NCI-H2196 (cell line): Measurements from ENCODE around the gene VCL.
"Not testable (repeated sequence)": the region's sequence is repeated elsewhere in the genome, so short reads cannot be mapped to it uniquely, and the experiment has no call there.

ENCODE experiments used
- DNase-seq: peaks from one replicate; lab custom pipeline; 2025; ENCODE audit not compliant: unreplicated experiment; lab: John Stamatoyannopoulos, UW

The VCL gene

DNA sequence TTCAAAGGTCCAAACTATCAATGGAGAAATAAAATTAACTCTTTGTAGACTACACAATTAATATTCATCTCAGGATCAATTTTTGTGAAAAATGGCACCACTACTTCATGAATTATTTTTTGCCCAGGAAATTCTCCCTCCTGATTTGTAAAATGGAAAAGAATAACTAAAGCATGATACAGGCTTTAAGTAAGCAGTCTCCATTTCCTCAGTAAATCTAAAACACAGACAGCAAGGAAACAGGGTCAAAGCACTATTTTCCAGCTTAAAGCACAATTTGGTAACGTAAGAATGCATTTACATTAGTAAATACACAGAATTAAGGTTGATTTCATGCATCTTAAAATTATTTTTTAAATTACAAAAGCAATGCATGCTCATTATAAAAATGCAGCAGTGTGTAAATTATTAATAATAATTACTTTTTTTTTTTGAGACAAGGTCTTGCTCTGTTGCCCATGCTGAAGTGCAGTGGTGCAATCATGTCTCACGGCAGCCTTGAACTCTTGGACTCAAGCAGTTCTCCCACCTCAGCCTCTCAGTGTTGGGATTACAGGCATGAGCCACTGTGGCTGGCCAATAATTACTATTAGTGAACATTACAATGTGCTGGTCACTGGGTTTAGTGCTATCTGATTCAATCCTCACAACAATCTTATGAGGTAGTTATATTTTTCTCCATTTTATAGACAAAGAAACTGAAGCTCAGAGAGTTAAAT, 26.1 kb upstream of the VCL start:
- no peak for DNase-seq

DNA sequence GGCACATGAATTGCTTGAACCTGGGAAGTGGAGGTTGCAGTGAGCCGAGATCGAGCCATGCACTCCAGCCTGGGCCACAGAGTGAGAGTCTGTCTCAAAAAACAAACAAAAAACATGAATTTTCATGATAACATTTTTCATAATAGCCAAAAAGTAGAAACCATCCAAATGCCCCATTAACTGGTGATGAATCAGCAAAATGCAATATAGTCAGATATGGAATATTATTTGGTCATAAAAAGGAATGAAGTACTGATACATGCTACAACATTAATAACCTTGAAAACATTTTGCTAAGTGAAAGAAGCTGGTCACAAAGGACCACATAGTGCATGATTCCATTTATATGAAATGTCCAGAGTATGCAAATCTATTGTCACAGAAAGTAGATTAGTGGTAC, 24.5 kb upstream of the VCL start:
- no peak for DNase-seq

DNA sequence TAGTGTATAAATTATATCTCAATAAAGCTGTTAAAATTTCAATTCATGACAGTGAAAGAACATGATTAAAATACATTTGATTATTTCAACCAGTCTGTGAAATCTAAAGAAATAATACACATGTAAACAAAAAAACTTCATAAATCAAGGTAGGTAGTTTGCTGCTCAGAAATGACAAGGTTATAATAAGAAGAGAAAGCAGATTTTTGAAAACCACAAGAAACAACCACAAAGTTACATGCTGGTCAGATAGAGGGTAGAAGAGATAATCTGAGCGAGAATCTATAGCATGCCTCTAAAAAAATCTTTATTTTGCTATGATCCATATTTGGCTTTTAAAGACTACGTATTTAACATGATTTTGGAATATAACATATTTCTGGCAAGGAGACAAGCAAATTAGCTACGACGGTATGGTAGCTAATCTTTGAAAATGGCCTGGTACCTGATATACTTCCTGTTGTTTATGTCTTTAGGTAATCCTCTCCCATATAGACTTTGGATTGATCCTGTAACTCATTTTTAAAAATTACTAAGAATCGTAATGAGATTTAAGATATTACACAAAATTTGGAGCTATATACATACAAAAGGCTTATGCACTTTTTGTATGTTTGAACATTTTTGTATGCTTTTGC, 23.5 kb upstream of the VCL start:
- DNase-seq = no peak

DNA sequence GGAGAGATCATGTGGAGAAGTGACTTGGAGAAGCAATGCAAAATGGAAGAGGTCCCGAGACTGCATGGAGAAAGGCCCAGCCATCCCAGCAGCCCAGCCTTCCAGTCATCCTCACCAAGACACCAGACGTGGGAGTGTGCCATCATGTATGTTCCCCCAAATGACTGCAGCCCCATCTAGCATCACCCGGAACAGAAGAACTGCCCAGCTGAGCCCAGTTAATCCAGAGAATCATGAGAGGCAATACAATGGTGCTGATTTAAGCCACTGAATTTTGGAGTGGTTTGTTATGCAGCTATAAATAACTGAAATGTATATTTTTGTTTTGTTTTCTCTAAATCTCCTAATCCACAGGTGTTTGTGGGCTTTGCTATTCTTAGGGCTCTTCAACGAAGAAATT, 22.5 kb upstream of the VCL start:
- DNase-seq = no peak

DNA sequence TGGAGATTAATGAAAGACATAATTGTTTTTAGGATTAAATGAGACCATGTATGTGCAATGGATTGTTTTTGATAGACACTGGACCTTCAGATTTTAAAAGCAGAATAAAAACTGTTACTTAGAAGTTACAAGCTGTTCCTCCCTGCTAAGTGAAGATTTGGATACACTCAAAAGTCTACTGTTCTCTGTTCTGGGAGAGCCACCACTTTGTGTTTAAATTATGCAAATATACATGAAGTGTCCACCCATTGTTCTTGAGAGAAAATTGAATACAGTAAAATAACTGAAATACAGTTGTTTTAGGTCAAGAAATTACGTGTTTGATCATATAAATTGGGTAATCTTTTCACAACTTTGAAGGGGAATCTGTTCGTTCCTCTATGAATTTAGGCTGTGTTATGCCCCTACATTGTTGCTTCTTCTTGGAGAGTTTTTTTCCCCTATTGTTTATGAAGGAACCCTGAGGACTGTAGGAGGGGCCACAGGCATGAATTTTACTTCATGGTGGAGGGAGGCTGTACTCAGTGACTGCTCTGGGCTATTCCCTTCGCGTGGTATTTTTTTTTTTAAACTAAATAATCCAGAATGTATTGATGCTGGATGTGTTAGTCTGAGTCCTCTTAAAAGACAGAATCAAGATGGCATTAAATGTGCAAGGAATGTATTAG, 18.6 kb upstream of the VCL start:
- DNase-seq = no peak

DNA sequence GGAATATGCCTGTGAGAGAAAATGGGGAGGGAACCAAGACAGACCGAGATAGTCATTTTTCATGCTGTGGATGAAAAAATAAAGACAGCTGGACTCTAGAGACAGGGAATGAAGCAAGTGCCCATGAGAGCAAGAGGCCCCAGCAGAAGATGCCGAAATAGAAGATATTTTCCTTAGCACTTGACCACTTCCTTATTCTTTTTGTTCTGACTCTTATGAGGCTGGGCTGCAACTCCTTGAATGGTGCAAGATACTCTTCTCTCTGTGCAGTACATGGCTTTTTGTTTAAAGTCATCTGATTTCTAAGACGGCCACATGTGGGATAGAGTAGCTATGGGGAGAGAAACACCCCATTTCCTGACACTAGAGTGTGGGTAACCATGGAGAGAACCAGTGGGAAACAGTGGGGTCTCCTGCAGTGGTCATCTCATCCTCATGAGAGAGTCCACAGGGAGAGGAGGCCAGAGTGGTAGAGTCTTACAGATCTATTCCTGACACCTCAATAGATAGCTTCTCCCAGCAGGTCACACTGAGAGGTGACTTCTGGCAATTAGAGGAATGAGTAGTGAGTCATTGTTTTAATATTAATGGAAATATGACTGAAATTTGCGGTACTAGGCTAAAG, 18.0 kb upstream of the VCL start:
- no peak for DNase-seq

DNA sequence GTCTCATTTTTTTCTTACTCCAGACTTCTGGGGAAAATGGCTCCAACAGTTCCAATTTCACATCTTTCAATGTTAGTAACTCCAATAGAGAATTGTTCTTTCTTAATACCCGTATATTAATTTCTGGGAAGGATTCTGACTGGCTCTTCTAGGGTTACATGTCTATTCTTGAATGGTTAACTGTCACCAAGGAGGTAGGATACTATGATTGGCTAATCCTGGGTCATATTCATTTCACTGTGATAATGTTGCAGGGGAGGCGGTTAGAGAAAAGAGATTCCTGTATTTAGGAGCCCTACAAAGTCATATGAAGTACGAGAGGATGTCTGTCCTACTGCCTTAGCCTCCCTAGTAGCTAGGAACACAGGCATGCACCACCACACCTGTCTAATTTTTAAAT, 16.1 kb upstream of the VCL start:
- no peak for DNase-seq

DNA sequence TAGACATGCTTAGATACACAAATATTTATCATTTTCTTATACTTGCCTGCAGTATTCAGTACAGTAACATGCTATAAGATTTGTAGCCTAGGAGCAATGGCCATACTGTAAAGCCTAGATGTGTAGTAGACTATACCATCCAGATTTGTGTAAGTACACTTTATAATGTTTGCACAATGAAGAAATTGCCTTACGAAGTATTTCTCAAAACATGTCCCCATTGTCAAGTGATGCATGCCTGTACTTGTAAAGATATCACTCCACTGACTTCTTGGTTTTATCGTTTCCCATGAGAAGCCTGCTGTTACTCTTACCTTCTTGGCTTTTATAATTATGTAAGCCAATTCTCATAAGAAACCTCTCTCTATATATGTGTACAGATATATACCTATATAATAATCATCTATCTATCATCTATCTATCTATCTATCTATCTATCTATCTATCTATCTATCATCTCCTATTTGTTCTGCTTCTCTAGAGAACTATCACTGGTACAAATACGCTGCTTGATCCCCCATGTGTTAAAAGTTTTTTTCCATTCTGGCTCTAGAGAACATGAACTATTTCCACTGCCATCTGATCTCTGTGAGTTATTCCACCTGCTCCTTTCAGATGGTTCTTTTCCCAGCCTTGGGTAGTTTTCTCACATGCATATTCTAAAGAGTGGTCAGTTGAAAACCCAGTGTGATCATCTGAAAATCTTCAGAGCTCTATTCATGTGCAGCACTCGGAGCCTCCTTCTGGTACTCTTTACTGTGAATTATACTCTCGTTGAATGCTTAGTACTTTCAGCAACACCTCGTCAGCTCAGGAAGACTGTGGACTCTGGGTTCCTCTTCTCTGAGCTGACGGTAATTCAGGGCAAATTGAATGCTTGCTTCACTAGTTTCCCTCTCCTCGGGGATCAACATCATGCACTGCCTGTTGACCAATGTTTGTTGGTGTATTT, 14.5 kb upstream of the VCL start:
- DNase-seq = no peak

DNA sequence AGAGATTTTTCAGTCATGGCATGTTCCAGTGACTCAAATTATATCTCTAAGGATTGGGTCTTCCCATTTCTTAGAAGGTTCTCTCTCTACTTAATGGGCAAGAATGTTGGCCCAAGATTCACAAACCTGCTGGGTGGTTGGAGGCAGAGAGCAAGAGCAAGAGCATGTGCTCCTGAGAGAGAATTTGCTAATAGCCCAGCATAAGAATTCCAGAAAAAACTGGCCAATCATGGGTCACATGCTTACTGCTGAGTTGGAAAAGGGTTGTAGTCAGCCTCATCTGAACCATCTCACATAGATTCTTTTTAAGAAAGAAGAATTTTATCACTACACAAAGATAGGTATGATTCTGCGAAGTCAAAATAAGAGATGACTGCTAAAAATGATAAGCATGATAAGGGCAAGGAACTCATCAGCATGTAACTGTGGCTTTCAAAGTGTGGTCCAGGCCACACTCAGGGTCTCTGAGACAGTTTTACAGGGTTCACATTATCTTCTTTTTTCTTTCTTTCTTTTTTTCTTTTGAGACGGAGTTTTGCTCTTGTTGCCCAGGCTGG, 8.2 kb upstream of the VCL start:
- no peak for DNase-seq

DNA sequence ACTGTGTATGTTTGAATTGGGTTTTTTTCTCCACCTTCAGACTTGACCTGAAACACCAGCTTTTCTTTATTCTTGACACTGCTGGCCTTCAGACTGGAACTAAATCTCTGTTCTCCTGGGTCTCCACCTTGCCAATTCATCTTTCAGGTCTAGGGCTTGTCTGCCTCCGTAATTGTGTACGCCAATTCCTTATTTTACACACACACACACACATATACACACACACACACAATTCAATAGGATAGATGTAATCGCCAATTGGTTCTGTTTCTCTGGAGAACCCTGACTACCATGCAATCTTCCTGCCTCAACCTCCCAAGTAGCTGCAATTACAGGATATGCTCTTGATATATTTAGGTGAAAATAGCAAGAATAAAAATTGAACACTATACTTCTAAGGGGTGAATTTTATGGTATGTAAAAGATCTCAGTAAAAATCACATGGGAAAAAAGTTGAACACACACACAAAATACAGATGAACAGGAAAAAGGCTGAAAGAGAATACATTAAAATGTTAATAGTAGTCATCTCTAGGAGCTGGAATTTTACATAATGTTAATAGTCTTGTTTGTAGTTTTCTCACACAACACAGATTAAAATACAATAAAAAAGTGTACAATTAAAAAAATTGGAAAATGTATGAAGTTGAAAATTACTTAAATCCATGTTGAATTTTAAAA, 6.6 kb upstream of the VCL start:
- DNase-seq = no peak

DNA sequence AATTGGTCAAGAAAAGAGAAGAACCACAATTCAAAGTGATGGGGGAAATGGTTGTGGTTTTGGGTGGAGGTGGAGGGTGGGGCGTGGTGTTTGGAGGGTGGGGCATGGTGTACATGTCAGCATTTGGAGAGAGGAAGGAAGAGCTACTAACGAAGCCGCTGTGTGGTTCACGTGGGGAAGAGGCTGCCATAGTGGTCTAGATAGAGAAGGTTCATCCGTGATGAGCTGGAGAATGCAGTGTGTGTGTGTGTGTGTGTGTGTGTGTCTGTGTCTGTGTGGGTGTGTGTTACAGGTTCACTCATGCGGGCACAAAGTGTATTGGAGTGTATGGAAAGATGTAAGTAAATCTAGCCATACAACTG, 6.1 kb upstream of the VCL start:
- no peak for DNase-seq

DNA sequence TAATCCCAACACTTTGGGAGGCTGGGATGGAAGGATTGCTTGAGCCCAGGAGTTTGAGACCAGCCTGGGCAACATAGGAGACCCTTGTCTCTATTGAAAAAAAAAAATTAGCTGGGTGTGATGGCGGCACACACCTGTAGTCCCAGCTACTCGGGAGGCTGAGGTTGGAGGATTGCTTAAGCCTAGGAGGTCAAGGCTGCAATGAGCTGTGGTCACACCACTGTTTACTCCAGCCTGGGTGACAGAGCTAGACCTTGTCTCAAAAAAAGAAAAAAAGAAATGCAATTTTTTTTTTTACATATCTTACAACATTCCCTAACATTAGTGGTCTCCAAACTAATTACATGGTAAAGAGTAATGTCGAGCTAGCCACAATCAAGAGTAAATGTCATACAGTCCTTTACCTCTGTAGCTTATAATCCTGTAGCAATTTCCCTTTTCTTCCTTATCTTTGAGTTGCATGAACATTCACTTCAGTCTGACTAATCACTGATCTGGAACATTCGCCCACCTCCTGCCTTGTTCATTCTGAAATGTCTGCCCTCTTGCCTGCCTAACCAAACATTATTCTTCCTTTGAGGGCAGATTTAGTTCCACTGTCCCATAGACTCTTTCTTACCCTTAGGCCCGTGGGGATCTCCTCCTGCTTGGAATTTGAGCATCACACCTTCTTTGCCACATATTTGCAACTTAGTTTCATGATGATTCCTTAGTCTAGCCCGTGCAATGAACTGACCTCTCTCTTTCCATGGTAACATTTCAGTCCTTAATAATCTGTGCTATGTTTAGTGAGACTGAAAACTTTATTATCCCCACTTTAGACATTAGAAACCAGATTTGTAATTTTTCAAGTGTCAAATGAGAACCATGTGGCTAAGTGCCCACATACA, 4.8 kb upstream of the VCL start:
- no peak for DNase-seq

DNA sequence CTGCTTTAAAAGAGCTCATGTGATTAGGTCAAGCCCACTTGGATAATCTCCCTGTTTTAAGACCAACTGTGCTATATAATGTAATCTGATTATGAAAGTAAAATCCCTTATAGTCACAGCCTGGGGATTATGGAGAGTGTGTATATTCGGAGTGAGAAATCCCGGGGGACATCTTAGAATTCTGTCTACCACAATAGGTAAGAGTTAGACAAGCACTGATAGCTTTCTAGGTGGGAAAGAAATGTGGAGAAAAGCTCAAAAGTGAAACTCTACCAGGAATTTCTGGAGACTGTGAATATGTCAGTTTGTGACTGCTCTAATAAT, 2.9 kb upstream of the VCL start:
- no peak for DNase-seq

DNA sequence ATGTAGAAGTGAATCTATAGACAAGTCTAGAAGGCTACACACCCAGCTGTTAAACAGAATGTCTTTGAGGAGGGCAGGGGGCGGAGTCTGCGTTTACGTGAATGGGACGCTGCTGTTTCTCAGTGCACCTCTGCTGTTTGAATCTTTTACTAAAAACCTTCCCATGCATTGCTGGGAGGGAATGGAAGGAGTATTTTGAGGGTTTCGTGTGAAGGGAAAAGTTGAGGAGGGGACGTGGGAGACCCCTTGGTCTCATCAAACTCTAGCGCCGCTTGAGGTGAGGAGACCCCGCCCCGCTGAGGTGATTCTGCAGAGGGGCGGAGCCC, 492 bp upstream of the VCL start:
- peak; percentile 89 for DNase-seq

DNA sequence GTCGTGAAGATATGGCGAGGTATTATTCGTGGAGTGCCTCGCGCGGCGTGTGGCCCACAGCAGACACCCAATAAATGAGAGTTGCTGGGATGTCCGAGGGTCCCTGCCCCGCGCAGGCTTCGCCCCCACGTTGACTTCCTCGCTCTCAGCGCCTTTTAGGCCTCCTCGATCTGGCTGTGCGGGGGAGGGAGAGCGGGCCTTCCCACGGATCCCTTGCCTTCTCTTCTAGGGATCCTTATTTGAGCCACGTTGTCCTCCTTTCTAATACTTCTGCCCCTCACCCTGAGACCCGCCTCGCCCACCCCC, 660 bp downstream of the VCL start:
- no peak for DNase-seq

DNA sequence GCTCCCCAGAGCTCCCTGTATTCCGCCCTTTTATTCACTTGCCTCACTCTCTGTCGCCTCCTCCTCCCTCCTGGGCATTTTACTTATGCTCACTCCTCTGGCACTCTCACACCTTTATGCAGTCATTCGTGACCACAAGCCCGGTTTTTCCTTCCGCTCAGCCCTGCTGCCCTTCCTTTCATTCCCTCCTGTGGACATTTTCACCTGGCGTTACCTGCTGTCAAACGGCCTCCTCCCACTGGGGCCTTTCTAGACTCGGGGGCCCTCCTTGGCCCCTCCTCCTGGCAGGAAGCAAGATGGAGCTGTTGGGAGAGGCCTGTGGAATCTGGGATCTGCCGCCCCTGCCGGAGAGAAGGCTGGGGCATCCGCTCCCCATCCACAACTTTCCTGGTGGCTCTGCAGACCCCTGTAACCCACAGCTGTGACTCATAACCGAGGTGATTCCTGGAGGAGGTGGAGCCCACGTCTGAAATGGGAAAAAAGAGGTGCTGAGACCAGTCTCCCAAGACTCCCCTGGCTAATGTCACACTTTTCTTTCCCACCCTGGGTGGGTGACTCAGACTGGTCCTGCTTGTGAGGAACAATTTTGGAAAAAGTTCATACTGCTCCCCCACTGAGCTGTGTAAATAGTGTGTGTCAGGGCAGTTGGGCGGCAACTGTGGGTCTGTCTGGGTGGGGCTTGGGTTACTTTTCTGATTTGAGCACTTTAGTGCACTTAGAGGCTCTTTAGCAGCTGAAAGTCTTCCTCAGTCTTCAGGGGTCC, 1.2 kb downstream of the VCL start:
- peak; percentile 31 for DNase-seq

DNA sequence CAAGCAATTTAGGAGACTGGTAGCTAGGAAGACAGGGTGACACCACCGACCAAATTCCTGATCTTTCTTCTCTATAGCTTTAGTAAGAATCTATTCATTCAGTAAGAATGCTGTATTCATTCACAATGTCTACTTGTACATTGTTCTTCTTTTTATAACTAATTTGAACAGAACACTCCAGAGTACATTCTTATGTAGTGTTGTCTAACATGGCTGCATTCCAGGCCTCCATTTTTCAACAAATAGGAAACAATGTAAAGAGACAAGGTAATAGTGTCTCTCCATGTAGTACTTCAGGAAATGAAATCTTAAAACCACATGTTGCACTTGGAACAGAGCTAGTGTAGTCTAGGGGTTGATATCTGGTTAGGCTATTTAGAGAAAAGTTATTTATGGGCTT, 1.8 kb downstream of the VCL start:
- no peak for DNase-seq

DNA sequence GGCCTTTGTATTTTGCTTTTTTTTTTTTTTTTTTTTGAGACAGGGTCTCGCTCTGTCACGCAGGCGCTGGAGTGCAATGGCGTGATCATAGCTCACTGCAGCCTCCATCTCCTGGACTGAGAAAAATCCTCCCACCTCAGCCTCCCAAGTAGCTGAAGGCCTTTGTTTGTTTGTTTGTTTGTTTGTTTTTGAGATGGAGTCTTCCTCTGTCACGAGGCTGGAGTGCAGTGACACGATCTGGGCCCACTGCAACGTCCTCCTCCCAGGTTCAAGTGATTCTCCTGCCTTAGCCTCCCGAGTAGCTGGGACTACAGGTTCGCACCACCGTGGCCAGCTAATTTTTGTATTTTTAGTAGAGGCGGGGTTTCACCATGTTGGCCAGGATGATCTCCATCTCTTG, 2.3 kb downstream of the VCL start:
- not testable (repeated sequence) for DNase-seq
